Panc1 (cell line): Measurements from ENCODE around the gene SIGLEC1.

ENCODE experiments used
- CTCF ChIP-seq: fragments of 450-650 bp; IDR thresholded peaks from 2 replicates; pipeline ENCODE4 v1.5.1; 2017; ENCODE audit warnings: mild to moderate bottlenecking
- POLR2AphosphoS5 ChIP-seq: IDR thresholded peaks from 2 replicates; pipeline ENCODE4 v1.6.1; 2012; ENCODE audit warnings: mild to moderate bottlenecking, low read depth, low read length, moderate library complexity
- SIN3A ChIP-seq: IDR thresholded peaks from 2 replicates; pipeline ENCODE4 v1.6.1; 2012; ENCODE audit warnings: low read depth, mild to moderate bottlenecking, low read length, moderate library complexity, borderline replicate concordance; ENCODE audit not compliant: insufficient read depth
- TCF7L2 ChIP-seq: IDR thresholded peaks from 2 replicates; pipeline ENCODE4 v1.6.1; 2011; ENCODE audit warnings: mild to moderate bottlenecking, low read depth, low read length, inconsistent platforms
- TF ChIP-seq, protein P1 (sequence below), 2 experiments: IDR thresholded peaks; 2 replicates each; pipeline ENCODE4 v1.6.1; 2011 to 2012; ENCODE audit warnings: low read depth in 2 of 2, control low read depth in 1 of 2, low read length in 1 of 2, mild to moderate bottlenecking in 1 of 2, moderate library complexity in 1 of 2; ENCODE audit not compliant: insufficient read depth in 1 of 2

DNA sequence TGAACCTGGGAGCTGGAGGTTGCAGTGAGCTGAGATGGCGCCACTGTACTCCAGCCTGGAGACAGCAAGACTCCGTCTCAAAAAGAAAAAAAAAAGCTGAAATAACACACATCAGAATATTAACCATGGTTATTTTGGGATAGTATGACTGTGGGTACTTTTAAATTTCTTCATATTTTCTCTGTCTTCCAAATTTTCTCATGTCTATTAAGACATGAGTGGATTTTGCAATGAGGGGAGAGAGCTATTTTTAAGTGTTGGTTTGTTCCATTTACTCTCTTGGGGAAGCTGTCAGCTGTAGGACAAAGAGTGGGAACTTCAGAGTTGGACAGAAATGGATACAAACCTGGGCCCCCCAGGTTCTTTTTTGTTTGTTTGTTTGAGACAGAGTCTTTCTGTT is 44.9 kb upstream of the SIGLEC1 start:
- TF ChIP-seq, protein P1, sequence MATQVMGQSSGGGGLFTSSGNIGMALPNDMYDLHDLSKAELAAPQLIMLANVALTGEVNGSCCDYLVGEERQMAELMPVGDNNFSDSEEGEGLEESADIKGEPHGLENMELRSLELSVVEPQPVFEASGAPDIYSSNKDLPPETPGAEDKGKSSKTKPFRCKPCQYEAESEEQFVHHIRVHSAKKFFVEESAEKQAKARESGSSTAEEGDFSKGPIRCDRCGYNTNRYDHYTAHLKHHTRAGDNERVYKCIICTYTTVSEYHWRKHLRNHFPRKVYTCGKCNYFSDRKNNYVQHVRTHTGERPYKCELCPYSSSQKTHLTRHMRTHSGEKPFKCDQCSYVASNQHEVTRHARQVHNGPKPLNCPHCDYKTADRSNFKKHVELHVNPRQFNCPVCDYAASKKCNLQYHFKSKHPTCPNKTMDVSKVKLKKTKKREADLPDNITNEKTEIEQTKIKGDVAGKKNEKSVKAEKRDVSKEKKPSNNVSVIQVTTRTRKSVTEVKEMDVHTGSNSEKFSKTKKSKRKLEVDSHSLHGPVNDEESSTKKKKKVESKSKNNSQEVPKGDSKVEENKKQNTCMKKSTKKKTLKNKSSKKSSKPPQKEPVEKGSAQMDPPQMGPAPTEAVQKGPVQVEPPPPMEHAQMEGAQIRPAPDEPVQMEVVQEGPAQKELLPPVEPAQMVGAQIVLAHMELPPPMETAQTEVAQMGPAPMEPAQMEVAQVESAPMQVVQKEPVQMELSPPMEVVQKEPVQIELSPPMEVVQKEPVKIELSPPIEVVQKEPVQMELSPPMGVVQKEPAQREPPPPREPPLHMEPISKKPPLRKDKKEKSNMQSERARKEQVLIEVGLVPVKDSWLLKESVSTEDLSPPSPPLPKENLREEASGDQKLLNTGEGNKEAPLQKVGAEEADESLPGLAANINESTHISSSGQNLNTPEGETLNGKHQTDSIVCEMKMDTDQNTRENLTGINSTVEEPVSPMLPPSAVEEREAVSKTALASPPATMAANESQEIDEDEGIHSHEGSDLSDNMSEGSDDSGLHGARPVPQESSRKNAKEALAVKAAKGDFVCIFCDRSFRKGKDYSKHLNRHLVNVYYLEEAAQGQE (IDR thresholded peaks at IDR 0.05; ENCODE audit: insufficient read depth in 1 of 2, low read depth in 2 of 2, low read length in 1 of 2) = no peak
- TF ChIP-seq CTCF = no peak
- TF ChIP-seq SIN3A = no peak
- TF ChIP-seq POLR2AphosphoS5 = no peak
- TF ChIP-seq TCF7L2 = no peak
